Brain pericyte (primary cell): Measurements from ENCODE around the gene DNAI4.
"Not testable (repeated sequence)": the region's sequence is repeated elsewhere in the genome, so short reads cannot be mapped to it uniquely, and the experiment has no call there.

Experiments used
- DNase-seq: peaks from one replicate; pipeline ENCODE4 v3.0.0-alpha.2; 2012; ENCODE audit warnings: low read depth, low spot score

The DNAI4 gene

GRCh38 chr1:66831529-66832239 is 93.0 kb downstream of the DNAI4 start:
- no peak for DNase-seq

GRCh38 chr1:66824771-66825170 is 99.9 kb downstream of the DNAI4 start:
- DNase-seq, result no peak

GRCh38 chr1:66809736-66810326 is 114.8 kb downstream of the DNAI4 start:
- peak; percentile 10 for DNase-seq

GRCh38 chr1:66809245-66809644 is 115.4 kb downstream of the DNAI4 start:
- DNase-seq, result no peak

GRCh38 chr1:66795839-66796238 is 128.8 kb downstream of the DNAI4 start:
- not testable (repeated sequence) for DNase-seq

- no peak for DNase-seq
Measured at GRCh38 chr1:66791621-66792610, 132.7 kb downstream of the DNAI4 start.

GRCh38 chr1:66788231-66788939 is 136.3 kb downstream of the DNAI4 start:
- DNase-seq, result no peak

GRCh38 chr1:66787641-66788040 is 137.0 kb downstream of the DNAI4 start:
- DNase-seq, result no peak

GRCh38 chr1:66785800-66786199 is 138.9 kb downstream of the DNAI4 start:
- not testable (repeated sequence) for DNase-seq

- no peak for DNase-seq
Measured at GRCh38 chr1:66779475-66780078, 145.1 kb downstream of the DNAI4 start.

GRCh38 chr1:66778969-66779368 is 145.7 kb downstream of the DNAI4 start:
- DNase-seq, result no peak

GRCh38 chr1:66778266-66778665 is 146.4 kb downstream of the DNAI4 start:
- DNase-seq, result no peak

GRCh38 chr1:66777831-66778230 is 146.8 kb downstream of the DNAI4 start:
- DNase-seq, result no peak

- DNase-seq, result no peak
Measured at GRCh38 chr1:66775646-66776045, 149.0 kb downstream of the DNAI4 start.

- DNase-seq, result no peak
Measured at GRCh38 chr1:66774438-66774837, 150.2 kb downstream of the DNAI4 start.

GRCh38 chr1:66773227-66773626 is 151.4 kb downstream of the DNAI4 start:
- no peak for DNase-seq

GRCh38 chr1:66770694-66771093 is 154.0 kb downstream of the DNAI4 start:
- DNase-seq, result no peak

- no peak for DNase-seq
Measured at GRCh38 chr1:66770240-66770639, 154.4 kb downstream of the DNAI4 start.

GRCh38 chr1:66769512-66770229 is 155.0 kb downstream of the DNAI4 start:
- no peak for DNase-seq

GRCh38 chr1:66768965-66769364 is 155.7 kb downstream of the DNAI4 start:
- no peak for DNase-seq

GRCh38 chr1:66767626-66768025 is 157.0 kb downstream of the DNAI4 start:
- DNase-seq, result no peak
